Prostate gland (tissue), 2 donors: ENCODE results near the gene MGAT5. TPM values are rescaled to one million over a fixed set of nuclear protein-coding genes. Genes with fewer than 3 reads are reported as not detected.

Experiments used
- DNase-seq: peaks from one replicate; pipeline ENCODE4 v3.0.0-alpha.2; 2019; ENCODE audit warnings: low spot score
- H3K27ac ChIP-seq, 2 donors: fragments of 200-600 bp; sonication (generic); 2 replicates each; pipeline ENCODE4 v1.5.1; 2017 to 2019
- H3K27me3 ChIP-seq: fragments of 200-600 bp; sonication (generic); replicated peaks from 2 replicates; pipeline ENCODE4 v1.5.1; 2019; ENCODE audit not compliant: insufficient read depth
- H3K36me3 ChIP-seq, 2 donors: fragments of 200-600 bp; sonication (generic); 1 replicate in 1 of 2; 2 replicates in 1 of 2; pipeline versions ENCODE4 v1.5.1 to v1.8.1; 2017 to 2019
- H3K4me1 ChIP-seq: fragments of 200-600 bp; sonication (generic); replicated peaks from 2 replicates; pipeline ENCODE4 v1.5.1; 2019
- H3K4me3 ChIP-seq, 2 donors: fragments of 200-600 bp; sonication (generic); 2 replicates each; pipeline ENCODE4 v1.5.1; 2017 to 2019
- H3K9me3 ChIP-seq: fragments of 200-600 bp; sonication (generic); 2 replicates; pipeline ENCODE4 v1.5.1; 2017
- CTCF ChIP-seq, 4 experiments: fragments of 200-600 bp in 2 of 4; fragments of 450-650 bp in 2 of 4; sonication (generic) in 2 of 4; IDR thresholded peaks; 1 replicate in 3 of 4; 2 replicates in 1 of 4; pipeline ENCODE4 v1.5.1; 2016 to 2019; ENCODE audit warnings: antibody characterized with exemption in 4 of 4, mild to moderate bottlenecking in 2 of 4, moderate library complexity in 2 of 4
- POLR2A ChIP-seq: fragments of 450-650 bp; IDR thresholded peaks from one replicate; pipeline ENCODE4 v1.6.1; 2016; ENCODE audit warnings: antibody characterized with exemption, mild to moderate bottlenecking
- POLR2AphosphoS5 ChIP-seq: sonication (generic); formaldehyde crosslinking; IDR thresholded peaks from one replicate; pipeline ENCODE4 v1.6.1; 2017; ENCODE audit warnings: antibody characterized with exemption
- WGBS: methylation state at CpG from one replicate; pipeline ENCODE4 v1.1.5; 2018; 5-methylcytosine and 5-hydroxymethylcytosine counted together
- intact Hi-C: fragments of 100-400 bp; cut with DNase I; formaldehyde crosslinking; loops from one replicate; pipeline ENCODE4 v1.14.2; 2022
- total RNA-seq, 2 donors: library from RNA; depleted of rRNA; stranded (reverse); fragments of >200 nt; gene quantifications; one replicate each; pipeline ENCODE4 v1.1.0, GENCODE V29; 2016

MGAT5 gene
- total RNA-seq, 2 donors from 2014 or later = 20.1 to 83.2 TPM

DNA sequence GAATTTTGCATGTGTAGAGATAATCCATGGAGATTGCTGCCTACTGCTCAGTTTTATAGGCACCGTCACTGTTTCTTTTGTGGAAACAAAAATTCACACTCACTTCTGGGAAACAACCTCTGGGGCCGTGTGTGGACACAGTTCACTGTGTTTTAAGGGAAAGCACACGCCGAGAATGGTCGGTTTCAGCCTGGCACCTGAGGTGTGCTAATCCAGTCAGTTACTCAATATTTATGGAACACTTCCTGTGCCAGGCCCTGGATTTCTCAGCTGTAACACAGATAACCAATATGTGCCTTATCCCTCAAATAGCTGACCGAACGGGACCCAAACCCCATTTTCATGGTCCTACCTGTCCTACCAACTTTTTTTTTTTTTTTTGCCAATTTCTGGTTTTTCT is 179.6 kb downstream of the MGAT5 start:
- intact Hi-C loops = no loop called here
- DNase-seq = no peak
- Histone ChIP-seq H3K9me3 (no peaks in the 10 kb centered on the region), H3K4me1 (no peaks in the 10 kb centered on the region), H3K36me3 (no peaks in the 10 kb centered on the region), H3K27me3 (no peaks in the 10 kb centered on the region), H3K27ac (no peak overlapping the region), H3K4me3 (no peak overlapping the region)
- WGBS = 74% methylated on average over 7 of the region's 7 CpGs
- TF ChIP-seq CTCF (IDR thresholded peaks at IDR 0.05) (no peak), POLR2A (no peak), POLR2AphosphoS5 (no peak)

DNA sequence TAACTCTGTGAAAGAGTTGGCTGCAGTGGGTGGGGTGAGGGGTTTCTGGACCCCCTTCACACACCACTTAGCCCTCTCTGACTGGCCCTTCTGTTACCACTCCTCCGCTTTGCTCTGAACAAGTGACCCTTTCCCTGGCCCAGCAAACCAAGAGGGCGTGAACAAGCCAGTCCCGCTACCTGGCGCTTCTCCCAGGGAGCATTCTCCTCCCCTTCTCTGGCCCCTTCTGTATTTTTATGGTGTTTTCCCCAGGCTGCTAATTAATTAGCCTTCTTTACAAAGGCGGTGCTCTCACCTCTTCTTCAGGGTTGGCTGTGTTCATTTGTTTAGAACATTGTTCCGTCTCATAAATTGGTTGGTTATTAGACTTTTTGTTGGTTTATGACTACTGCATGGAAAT is 180.1 kb downstream of the MGAT5 start:
- Histone ChIP-seq H3K4me3 (no peak overlapping the region), H3K36me3 (no peaks in the 10 kb centered on the region), H3K9me3 (no peaks in the 10 kb centered on the region), H3K27me3 (no peaks in the 10 kb centered on the region), H3K4me1 (no peaks in the 10 kb centered on the region), H3K27ac (no peak overlapping the region)
- 96% methylated on average over 6 of the region's 6 CpGs for WGBS
- no peak for TF ChIP-seq POLR2AphosphoS5
- DNase-seq = no peak
- intact Hi-C loops = no loop called here

DNA sequence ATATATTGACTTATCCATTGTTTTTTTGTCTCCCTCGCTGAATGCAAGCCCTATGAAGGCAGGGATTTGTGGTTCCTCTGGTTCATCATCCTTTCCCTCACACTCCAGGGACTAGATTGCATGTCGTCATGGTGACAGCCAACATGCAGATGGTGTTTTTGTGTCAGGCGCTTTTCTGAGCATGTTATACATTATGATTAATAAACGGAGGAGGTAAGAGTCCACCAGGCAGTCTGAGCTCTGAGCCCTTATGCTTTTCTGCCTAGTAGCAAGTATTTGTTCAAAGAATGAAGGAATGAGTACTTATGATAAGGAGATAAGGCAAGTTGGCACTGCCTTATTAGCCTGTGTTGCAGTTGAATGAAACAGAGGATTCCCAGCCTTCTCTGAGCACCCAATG is 181.6 kb downstream of the MGAT5 start:
- no peaks in the 10 kb centered on the region for H3K4me1 ChIP-seq
- H3K9me3 ChIP-seq = no peaks in the 10 kb centered on the region
- H3K4me3 ChIP-seq = no peak overlapping the region
- H3K36me3 ChIP-seq = no peaks in the 10 kb centered on the region
- intact Hi-C loops = no loop called here
- no peaks in the 10 kb centered on the region for H3K27me3 ChIP-seq
- no peak for DNase-seq
- 87% methylated on average over 4 of the region's 4 CpGs for whole genome bisulfite sequencing
- H3K27ac ChIP-seq = no peak overlapping the region
- TF ChIP-seq POLR2AphosphoS5 (no peak), POLR2A (no peak), CTCF (IDR thresholded peaks at IDR 0.05) (no peak)

DNA sequence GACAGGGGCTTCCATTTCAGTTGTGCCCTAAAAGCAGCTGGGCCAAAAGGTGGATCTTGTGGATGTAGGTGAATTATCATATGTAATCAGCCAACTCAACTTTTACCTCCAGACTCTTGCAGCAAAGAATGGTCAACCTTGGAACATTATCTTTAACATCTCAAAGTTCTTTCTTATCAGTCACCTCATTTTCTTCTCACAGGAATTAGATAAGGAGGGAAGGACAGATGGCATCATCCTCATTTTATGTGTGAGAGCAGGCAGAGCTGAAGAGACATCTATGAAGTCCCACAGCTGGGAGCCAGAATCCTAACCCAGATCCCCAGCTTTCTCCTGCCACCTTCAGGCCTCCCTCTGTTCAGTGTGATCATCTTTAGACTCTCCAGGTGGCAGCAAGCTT is 182.1 kb downstream of the MGAT5 start:
- TF ChIP-seq POLR2AphosphoS5 (no peak), POLR2A (no peak), CTCF (IDR thresholded peaks at IDR 0.05) (no peak)
- no peak for DNase-seq
- Histone ChIP-seq H3K9me3 (no peaks in the 10 kb centered on the region), H3K27ac (no peak overlapping the region), H3K27me3 (no peaks in the 10 kb centered on the region), H3K4me1 (no peaks in the 10 kb centered on the region), H3K4me3 (no peak overlapping the region), H3K36me3 (no peaks in the 10 kb centered on the region)
- intact Hi-C loops = no loop called here

DNA sequence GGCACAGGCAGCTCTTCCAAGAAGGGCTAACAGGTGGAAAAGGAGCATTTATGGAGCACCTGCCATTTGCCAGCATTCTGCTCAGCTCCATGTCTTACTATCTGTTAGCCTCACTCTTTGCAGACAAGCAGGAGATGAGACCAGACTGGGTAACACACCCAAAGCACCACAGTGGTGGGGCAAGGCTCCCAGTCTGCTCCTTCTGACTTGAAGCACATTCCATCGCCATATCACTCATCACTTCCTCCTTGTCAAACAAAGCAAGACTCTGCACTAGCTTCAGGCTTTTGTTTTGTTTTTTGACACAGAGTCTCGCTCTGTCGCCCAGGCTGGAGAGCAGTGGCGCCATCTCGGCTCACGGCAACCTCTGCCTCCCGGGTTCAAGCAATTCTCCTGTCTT is 182.8 kb downstream of the MGAT5 start:
- Histone ChIP-seq H3K36me3 (no peaks in the 10 kb centered on the region), H3K4me1 (no peaks in the 10 kb centered on the region), H3K9me3 (no peaks in the 10 kb centered on the region), H3K4me3 (no peak overlapping the region), H3K27ac (no peak overlapping the region), H3K27me3 (no peaks in the 10 kb centered on the region)
- 99% methylated on average over 7 of the region's 7 CpGs for WGBS
- DNase-seq = no peak
- no peak for TF ChIP-seq POLR2A
- TF ChIP-seq POLR2AphosphoS5 = no peak
- no peak for TF ChIP-seq CTCF (IDR thresholded peaks at IDR 0.05)
- intact Hi-C loops = no loop called here
